Upper lobe of left lung (tissue), 6 donors: ENCODE measurements around the gene GRPEL1. TPM values are rescaled to one million over a fixed set of nuclear protein-coding genes. Genes with fewer than 3 reads are reported as not detected.
"Not testable (repeated sequence)": the region's sequence is repeated elsewhere in the genome, so short reads cannot be mapped to it uniquely, and the experiment has no call there.

Source experiments
- ATAC-seq, 2 donors: fragments of 200-7000 bp; cut with Tn5 transposase; one replicate each; pipeline ENCODE4 v1.9.1; 2022; ENCODE audit warnings: mild to moderate bottlenecking in 2 of 2, moderate library complexity in 2 of 2; ENCODE audit not compliant: low FRiP score in 2 of 2
- DNase-seq, 2 donors: peaks; one replicate each; pipeline ENCODE4 v3.0.0-alpha.2; 2019 to 2020
- H3K27ac ChIP-seq, 4 donors: fragments of 200-600 bp; sonication (generic); one replicate each; pipeline ENCODE4 v1.5.1; 2016 to 2019
- H3K27me3 ChIP-seq, 4 donors: fragments of 200-600 bp; sonication (generic); one replicate each; pipeline ENCODE4 v1.5.1; 2017 to 2019
- H3K36me3 ChIP-seq, 4 donors: fragments of 200-600 bp; sonication (generic); one replicate each; pipeline ENCODE4 v1.5.1; 2016 to 2019
- H3K4me1 ChIP-seq, 4 donors: fragments of 200-600 bp; sonication (generic); one replicate each; pipeline ENCODE4 v1.5.1; 2018 to 2019
- H3K4me3 ChIP-seq, 4 donors: fragments of 200-600 bp; sonication (generic); one replicate each; pipeline ENCODE4 v1.5.1; 2017 to 2019; ENCODE audit warnings: mild to moderate bottlenecking in 2 of 4, moderate library complexity in 1 of 4
- H3K9me3 ChIP-seq, 4 donors: fragments of 200-600 bp; sonication (generic); one replicate each; pipeline ENCODE4 v1.5.1; 2018 to 2019
- EP300 ChIP-seq, 4 donors: sonication (generic); formaldehyde crosslinking; IDR thresholded peaks; one replicate each; pipeline ENCODE4 v1.5.1; 2017; ENCODE audit warnings: antibody characterized with exemption in 4 of 4, control low read depth in 2 of 4
- POLR2A ChIP-seq, 4 donors: fragments of 450-650 bp; IDR thresholded peaks; one replicate each; pipeline ENCODE4 v1.5.1; 2016 to 2017; ENCODE audit warnings: antibody characterized with exemption in 4 of 4, mild to moderate bottlenecking in 2 of 4
- POLR2AphosphoS5 ChIP-seq, 2 donors: sonication (generic); formaldehyde crosslinking; IDR thresholded peaks; one replicate each; pipeline ENCODE4 v1.5.1; 2017; ENCODE audit warnings: antibody characterized with exemption in 2 of 2
- WGBS, 2 donors: methylation state at CpG; one replicate each; pipeline ENCODE4 v1.1.5; 2017 to 2018; 5-methylcytosine and 5-hydroxymethylcytosine counted together
- total RNA-seq, 6 donors: library from RNA; depleted of rRNA in 4 of 6; stranded (reverse); fragments of >200 nt in 4 of 6; gene quantifications; one replicate each; pipeline versions ENCODE4 v1.1.0 to v1.2.1, GENCODE V29; 2016 to 2021
- TF ChIP-seq, protein P1 (sequence below), 6 experiments: fragments of 450-650 bp in 4 of 6; fragments of 200-600 bp in 2 of 6; sonication (generic) in 2 of 6; IDR thresholded peaks; one replicate each; pipeline ENCODE4 v1.5.1; 2016 to 2019; ENCODE audit warnings: antibody characterized with exemption in 6 of 6
- donor health status: DM: no; HTN: no; CAD: no; lungs with moderate emphysema.
- donor health status: DM: no; HTN: yes; CAD: no; lungs with severe emphysema.

Gene GRPEL1
- total RNA-seq, 6 donors from 2014 or later, result 9.4 to 29.0 (median 24.2) TPM

DNA sequence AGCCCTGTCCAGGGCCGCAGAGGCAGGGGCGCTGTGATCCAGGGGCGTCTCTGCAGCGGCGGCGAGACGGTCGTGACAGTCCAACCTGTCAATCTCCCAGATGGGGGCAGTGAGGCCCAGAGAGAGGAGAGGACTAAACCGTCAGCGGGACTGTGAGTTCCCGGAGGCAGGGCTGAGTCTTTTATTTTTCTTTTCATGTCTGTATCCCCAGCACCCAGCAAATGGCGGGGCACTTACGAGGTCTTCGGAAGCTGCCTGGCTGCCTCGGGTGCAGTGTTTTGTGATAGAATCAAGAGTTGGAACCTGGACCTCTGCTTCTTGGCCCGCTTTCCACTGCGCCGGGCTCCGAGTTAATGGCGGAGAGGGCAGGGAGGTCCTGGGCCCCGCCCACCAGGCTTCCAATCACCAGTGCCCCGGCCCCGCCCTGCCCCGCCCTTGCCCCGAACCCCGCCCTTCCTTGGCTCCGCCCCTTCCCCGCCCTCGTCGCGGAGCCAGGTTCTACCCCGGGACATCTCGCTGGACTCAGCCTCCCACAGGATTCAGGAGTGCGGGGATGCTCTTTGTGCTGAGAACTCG, 35.3 kb upstream of the GRPEL1 start:
- TF ChIP-seq, protein P1, sequence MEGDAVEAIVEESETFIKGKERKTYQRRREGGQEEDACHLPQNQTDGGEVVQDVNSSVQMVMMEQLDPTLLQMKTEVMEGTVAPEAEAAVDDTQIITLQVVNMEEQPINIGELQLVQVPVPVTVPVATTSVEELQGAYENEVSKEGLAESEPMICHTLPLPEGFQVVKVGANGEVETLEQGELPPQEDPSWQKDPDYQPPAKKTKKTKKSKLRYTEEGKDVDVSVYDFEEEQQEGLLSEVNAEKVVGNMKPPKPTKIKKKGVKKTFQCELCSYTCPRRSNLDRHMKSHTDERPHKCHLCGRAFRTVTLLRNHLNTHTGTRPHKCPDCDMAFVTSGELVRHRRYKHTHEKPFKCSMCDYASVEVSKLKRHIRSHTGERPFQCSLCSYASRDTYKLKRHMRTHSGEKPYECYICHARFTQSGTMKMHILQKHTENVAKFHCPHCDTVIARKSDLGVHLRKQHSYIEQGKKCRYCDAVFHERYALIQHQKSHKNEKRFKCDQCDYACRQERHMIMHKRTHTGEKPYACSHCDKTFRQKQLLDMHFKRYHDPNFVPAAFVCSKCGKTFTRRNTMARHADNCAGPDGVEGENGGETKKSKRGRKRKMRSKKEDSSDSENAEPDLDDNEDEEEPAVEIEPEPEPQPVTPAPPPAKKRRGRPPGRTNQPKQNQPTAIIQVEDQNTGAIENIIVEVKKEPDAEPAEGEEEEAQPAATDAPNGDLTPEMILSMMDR (IDR thresholded peaks at IDR 0.05), result no peak
- TF ChIP-seq POLR2A (IDR thresholded peaks at IDR 0.05) (peak in 1 of 4 donors; percentile 75), POLR2AphosphoS5 (IDR thresholded peaks at IDR 0.05) (peak; percentile 56 to 62), EP300 (IDR thresholded peaks at IDR 0.05) (no peak)
- WGBS, 2 donors, result 1 to 3% methylated on average over 16 to 27 of the region's 35 CpGs
- peak overlapping the region; percentile 70 to 89 (median 78) for H3K27ac ChIP-seq
- no peaks in the 10 kb centered on the region for H3K27me3 ChIP-seq
- ATAC-seq (peak; percentile 95), DNase-seq (peak; percentile 92 to 97)
- peak overlapping the region; percentile 53 to 75 (median 66) for H3K4me3 ChIP-seq
- no peaks in the 10 kb centered on the region for H3K36me3 ChIP-seq
- H3K4me1 ChIP-seq, result peaks cover 15 to 24% (median 22%) of the 10 kb centered on the region in 4 donors
- H3K9me3 ChIP-seq, result no peaks in the 10 kb centered on the region

DNA sequence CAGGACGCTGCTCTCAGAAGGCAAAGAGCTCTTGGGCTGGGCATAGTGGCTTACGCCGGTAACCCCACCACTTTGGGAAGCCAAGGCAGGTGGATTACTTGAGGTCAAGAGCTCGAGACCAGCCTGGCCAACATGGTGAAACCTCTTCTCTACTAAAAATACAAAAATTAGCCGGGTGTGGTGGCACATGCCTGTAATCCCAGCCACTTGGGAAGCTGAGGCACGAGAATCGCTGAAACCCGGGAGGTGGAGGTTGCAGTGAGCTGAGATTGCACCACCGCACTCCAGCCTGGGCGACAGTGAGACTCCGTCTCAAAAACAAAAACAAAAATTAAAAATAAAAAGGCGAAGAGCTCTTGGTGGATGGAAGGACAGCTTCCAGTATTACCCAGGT, 34.6 kb upstream of the GRPEL1 start:
- not testable (repeated sequence) for H3K27me3 ChIP-seq, ATAC-seq, DNase-seq, H3K9me3 ChIP-seq, H3K36me3 ChIP-seq
- H3K4me3 ChIP-seq, result peak overlapping the region; percentile 53 to 75 (median 66)
- WGBS, 2 donors, result 49 to 69% methylated on average over 12 of the region's 12 CpGs
- H3K27ac ChIP-seq, result peak overlapping the region; percentile 70 to 89 (median 78)
- H3K4me1 ChIP-seq, result peaks cover 15 to 24% (median 22%) of the 10 kb centered on the region in 4 donors

DNA sequence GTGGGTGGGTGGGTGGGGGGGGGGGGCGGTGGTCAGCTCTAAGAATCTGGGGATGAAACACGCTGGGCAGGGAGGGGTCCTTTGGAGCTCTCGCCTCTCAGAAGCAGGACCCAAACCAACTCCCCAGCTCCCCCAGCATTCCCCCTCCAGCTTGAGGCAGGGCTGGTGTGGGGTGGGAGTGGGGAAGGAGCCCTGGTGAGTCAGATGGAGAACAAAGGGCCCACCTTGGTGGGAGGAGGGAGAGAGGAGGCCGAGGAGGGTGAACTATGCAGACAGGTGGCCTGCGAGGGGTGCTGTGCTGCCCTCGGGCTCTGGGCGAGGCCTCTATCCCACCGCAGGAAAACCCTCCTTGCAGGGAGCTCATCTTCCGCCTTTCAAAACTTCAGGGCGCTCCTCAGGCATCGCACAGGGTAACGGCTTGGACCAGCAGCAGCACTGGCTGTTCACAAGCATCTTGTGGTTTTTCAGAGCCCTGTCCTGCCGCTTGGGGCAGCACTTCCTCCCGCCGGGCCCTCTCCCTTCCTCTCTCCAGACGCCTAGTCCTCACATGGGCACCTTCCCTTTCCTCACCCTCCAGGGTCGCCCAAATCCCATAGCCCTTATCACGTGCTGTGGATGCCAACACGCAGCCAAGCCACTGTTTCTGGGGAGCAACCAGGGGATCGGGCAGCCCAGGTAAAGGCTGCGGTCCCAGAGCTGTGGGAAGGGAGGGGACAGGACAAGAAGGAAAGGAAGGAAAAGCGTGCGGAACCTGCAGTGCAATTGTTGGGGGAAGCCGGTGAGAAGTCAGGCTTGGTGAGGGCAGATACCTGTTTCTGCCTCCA, 34.0 kb upstream of the GRPEL1 start:
- Histone ChIP-seq H3K4me1 (peaks cover 15 to 24% (median 22%) of the 10 kb centered on the region in 4 donors), H3K27me3 (no peaks in the 10 kb centered on the region), H3K4me3 (peak overlapping the region in 3 of 4 donors; percentile 53 to 66 (median 66)), H3K36me3 (no peaks in the 10 kb centered on the region), H3K9me3 (no peaks in the 10 kb centered on the region), H3K27ac (peak overlapping the region in 2 of 4 donors; percentile 7 to 89)
- peak; percentile 56 to 80 for DNase-seq
- ATAC-seq, result peak; percentile 83 to 90
- WGBS, 2 donors, result 15 to 18% methylated on average over 21 to 24 of the region's 24 CpGs
- TF ChIP-seq POLR2AphosphoS5 (IDR thresholded peaks at IDR 0.05), result no peak
- TF ChIP-seq, protein P1 (IDR thresholded peaks at IDR 0.05), result peak; percentile 54 to 79 (median 63)

DNA sequence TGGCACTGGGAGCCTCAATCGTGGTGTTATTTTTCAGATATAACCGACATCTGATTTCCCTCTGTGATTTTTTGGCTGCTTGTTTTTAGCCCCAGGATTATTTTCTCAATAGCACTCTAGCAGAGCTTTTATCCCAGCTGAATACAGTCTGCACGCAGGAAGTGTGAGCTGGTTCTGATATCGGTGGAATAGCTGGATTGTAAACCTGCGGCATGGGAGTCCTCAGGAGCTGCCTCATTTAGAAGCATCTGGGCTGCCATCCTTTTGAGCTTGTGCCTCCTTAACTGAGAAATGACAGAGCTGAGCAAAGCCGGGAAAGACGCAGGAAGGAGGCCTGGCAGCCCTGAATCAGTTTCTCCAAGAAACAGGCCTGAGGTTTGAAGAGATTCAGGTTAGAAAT, 28.4 kb upstream of the GRPEL1 start:
- H3K4me3 ChIP-seq, result no peak overlapping the region
- WGBS, 2 donors, result 85 to 87% methylated on average over 7 of the region's 7 CpGs
- TF ChIP-seq POLR2A (IDR thresholded peaks at IDR 0.05) (no peak), POLR2AphosphoS5 (IDR thresholded peaks at IDR 0.05) (no peak), EP300 (IDR thresholded peaks at IDR 0.05) (no peak)
- TF ChIP-seq, protein P1 (IDR thresholded peaks at IDR 0.05), result no peak
- no peak overlapping the region for H3K27ac ChIP-seq
- no peaks in the 10 kb centered on the region for H3K4me1 ChIP-seq
- no peaks in the 10 kb centered on the region for H3K9me3 ChIP-seq
- H3K36me3 ChIP-seq, result no peaks in the 10 kb centered on the region
- DNase-seq (no peak), ATAC-seq (no peak)
- no peaks in the 10 kb centered on the region for H3K27me3 ChIP-seq

DNA sequence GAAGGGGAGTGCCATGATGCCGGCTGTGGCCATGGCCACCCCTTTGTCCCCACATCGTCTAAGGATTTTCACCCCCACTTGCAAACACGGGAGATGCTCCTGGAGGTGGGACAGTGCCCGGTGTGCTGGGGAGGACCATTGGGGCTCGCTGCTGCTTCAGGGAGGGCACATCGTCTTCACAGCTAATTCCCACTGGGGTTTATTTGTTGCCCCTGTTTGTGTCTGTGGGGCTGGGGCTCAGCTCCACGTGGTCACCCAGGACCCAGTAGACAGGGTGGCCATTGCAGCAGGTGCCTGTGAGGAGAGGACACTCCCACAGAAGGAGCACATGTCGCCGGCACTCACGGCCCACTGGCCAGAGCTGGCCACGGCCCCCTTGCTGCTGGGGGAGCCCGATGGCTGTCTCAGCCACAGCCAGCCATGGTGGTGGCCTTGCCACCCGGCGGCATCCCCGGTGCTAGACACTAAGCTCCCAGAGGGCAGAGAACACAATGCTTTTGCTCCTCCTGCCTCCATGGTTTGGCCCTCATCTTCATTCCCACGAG, 27.8 kb upstream of the GRPEL1 start:
- Histone ChIP-seq H3K4me1 (no peaks in the 10 kb centered on the region), H3K36me3 (no peaks in the 10 kb centered on the region), H3K4me3 (no peak overlapping the region), H3K27ac (no peak overlapping the region), H3K27me3 (no peaks in the 10 kb centered on the region), H3K9me3 (no peaks in the 10 kb centered on the region)
- ATAC-seq (peak in 1 of 2 donors; percentile 34), DNase-seq (peak in 1 of 2 donors; percentile 68)
- 83 to 87% methylated on average over 11 to 15 of the region's 16 CpGs for WGBS, 2 donors
- TF ChIP-seq, protein P1 (IDR thresholded peaks at IDR 0.05), result no peak
- TF ChIP-seq POLR2A (IDR thresholded peaks at IDR 0.05) (no peak), EP300 (IDR thresholded peaks at IDR 0.05) (no peak), POLR2AphosphoS5 (IDR thresholded peaks at IDR 0.05) (no peak)
